Pulmonary artery endothelial cell (primary cell): ENCODE results near the gene OPCML. TPM values are rescaled to one million over a fixed set of nuclear protein-coding genes. Genes with fewer than 3 reads are reported as not detected.

ENCODE experiments used
- DNase-seq: peaks from one replicate; pipeline ENCODE4 v3.0.0-alpha.2; 2011; ENCODE audit warnings: low read depth, low spot score
- total RNA-seq: library from RNA; depleted of rRNA; stranded (reverse); fragments of >200 nt; gene quantifications from 2 replicates; pipeline ENCODE4 v1.2.3, GENCODE V29; 2014

The OPCML gene
- total RNA-seq, 1 donor from 2014 or later, result not detected

DNA sequence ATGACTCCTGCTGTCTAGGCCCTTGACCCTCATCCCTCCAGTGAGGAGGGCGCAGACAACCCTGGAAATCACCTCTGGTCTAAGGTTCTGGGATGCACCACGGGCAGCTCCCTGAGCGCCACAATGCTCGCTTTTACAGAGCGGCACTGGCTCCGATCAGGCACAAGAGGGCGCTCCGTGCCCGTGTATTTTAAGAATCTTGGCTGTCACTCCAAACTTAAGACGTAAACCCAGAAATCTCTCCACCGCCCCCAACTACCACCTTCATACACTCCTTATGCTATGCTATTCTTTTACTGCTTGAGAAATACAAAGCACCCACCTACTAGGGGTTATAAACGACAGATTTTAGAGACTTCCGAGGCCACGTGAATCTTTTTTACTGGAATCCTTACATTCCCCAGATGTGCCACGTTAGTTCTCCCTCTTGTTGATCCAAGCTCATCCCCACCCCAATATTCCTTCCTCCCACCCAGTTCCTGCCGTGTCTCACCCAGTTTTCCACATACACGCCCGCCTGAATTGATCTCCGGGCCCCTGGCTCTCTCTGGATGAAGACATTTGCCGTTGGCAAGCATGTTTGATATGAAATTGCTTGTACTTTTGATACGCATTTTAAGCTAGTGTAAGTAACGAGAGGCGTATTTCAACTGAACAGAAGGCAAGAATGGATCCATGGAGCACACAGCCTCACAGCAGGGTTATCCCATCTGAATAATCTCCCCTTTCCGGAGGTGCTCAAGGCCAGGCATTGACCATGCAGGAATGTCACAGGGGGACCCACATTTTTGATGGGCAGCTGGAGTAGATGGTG lies 453.5 kb downstream of the OPCML start:
- DNase-seq, result no peak

- no peak for DNase-seq
Measured at GRCh38 chr11:133078012-133078411, 454.3 kb downstream of the OPCML start.

DNA sequence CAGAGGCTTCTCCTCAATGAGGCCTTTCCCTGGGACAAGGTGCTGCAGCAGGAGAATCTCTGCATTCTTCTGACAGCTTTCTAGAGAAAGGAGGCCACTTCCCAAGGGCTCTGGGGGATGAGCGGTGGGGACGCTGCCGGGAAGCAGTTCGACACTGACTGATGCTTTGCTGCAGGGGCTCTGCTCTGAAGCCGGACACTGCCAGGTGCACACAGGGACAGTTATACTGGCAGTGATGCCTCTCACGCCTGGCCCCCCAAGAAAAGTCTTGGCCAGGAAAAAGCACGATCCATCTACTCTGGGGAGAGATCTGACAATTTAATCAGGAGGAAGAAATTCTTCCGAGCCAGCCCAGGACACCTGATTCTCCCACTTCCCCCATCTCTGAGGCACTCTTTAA lies 456.9 kb downstream of the OPCML start:
- DNase-seq, result no peak

DNA sequence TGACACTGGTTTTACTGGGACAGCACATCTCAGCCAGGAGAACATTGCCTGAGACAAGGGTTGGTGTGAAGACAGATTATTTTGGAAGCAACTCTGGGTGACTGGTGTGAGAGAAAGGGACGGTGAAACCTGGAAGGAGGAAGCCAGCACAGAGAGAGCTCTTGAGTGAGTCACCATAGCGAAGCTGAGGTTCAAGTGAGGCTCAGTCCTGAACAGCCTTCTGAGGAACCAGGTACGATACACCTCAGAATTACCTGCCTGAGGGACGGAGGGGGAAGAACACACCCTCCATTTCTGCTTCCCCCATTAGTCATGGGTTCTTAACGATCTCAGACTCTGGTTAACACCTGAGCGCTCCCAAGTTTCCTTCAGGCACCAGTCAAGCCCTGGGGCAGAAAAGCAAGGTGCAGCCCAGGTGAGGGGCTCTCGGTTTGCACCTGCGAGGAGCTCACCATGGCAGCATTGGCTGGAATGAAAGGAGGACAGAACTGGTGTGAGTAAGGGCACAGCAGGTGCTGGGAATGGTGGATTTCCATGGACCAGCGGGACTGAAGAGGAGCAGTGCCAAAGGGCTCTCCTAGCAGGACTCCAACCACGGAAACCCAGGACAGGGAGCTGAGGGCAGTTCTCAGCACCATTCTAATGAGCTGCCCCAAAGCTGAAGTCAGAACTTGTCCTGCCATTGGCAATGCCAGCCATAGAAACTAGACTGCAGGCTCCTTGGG lies 459.3 kb downstream of the OPCML start:
- no peak for DNase-seq

GRCh38 chr11:133072378-133072777 lies 459.9 kb downstream of the OPCML start:
- DNase-seq, result no peak

DNA sequence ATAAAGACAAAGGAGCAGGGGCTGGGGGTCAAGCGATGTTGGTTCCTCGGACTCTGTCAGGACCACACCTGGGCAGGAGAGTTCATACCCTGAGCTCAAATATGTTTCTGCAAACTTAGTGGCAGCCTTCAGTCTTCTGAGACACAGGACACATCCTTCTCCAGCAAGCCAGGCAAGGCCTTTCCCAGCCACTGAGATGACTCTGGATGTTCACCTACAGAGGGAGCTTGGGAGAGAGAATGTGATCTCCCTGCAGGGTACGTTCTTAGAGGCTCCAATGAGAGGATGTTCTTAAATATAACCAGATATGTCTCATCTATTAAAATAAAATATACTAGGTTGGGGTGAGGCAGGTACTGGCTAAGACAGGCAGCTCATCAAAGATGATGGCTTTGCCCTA lies 461.5 kb downstream of the OPCML start:
- DNase-seq, result no peak

GRCh38 chr11:133070021-133070713 lies 462.1 kb downstream of the OPCML start:
- no peak for DNase-seq

- no peak for DNase-seq
Measured at GRCh38 chr11:133065847-133066485, 466.3 kb downstream of the OPCML start.

DNA sequence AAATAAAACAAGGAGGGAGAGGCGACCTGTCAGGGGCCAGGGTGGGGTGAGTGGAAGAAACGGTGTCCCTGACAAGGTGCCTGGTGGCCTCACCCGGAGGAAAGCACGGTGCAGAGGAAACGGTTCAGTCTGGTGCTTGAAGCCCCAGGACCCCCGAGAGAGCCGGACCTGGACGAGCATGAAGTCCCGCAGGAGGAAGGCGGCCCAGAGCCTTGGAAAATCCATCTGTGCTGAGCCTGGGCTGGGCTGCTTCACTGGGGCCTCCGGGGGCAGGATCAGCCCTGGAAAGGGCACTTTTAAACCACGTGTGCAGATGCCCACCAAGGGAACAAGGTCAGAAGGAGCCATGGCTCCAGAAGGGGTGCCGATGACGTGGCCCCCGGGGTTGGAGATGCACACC lies 467.3 kb downstream of the OPCML start:
- no peak for DNase-seq

- DNase-seq, result no peak
Measured at GRCh38 chr11:133064152-133064877, 468.0 kb downstream of the OPCML start.

- no peak for DNase-seq
Measured at GRCh38 chr11:133058501-133058900, 473.8 kb downstream of the OPCML start.

GRCh38 chr11:133053124-133053776 lies 479.1 kb downstream of the OPCML start:
- DNase-seq, result no peak

GRCh38 chr11:133052537-133052936 lies 479.8 kb downstream of the OPCML start:
- no peak for DNase-seq

- no peak for DNase-seq
Measured at GRCh38 chr11:133049244-133050019, 482.9 kb downstream of the OPCML start.

GRCh38 chr11:133048270-133048669 lies 484.0 kb downstream of the OPCML start:
- DNase-seq, result no peak

- no peak for DNase-seq
Measured at GRCh38 chr11:133047771-133048115, 484.6 kb downstream of the OPCML start.

DNA sequence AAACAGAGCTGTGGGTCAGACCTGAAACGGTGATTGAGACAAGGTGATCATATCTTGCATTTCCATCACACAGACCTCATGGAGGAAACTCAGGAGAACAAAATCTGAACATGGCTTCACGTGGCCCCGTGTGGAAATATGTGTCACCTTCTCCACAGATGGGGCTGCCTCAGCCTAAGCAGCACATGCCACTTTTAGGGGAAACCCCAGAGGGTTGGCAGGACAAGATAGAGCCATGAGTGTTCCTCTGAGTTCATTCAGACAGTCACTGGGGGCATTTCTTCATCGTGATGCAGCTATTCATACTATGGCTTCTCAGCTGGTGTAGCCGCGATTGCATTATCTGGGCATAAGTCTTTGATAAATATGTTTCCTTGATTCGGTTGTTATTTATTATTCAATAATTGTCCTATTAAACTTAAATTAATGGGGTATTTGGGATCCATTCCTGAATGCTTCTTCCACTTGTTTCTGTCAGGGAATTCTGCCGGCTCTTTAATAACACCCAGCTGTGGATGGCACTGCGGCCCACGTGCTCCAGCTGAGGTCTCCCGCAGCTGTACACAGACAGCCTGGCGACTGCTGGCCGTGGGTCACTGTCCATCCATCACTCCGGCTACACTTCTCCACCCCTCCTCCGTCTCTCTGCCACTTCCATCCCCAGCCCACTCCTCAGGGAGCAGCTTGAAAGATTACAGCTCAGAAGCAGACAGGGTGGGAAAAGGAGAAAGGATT lies 485.1 kb downstream of the OPCML start:
- no peak for DNase-seq

- no peak for DNase-seq
Measured at GRCh38 chr11:133046252-133046651, 486.0 kb downstream of the OPCML start.
